ENCODE measurements around the gene MLLT3.

Gene MLLT3

GRCh38 chr9:20474496-20474895, 147.8 kb downstream of the MLLT3 start:
- no peak for DNase-seq (ENCODE audit: low read depth)

- DNase-seq (ENCODE audit: low read depth), result no peak
Observed at GRCh38 chr9:20473515-20474013, 148.7 kb downstream of the MLLT3 start.

- DNase-seq (ENCODE audit: low read depth), result no peak
Observed at GRCh38 chr9:20472342-20473045, 149.8 kb downstream of the MLLT3 start.

GRCh38 chr9:20466328-20467008, 155.8 kb downstream of the MLLT3 start:
- no peak for DNase-seq (ENCODE audit: low read depth)

- no peak for DNase-seq (ENCODE audit: low read depth)
Observed at GRCh38 chr9:20464242-20464641, 158.1 kb downstream of the MLLT3 start.

- DNase-seq (ENCODE audit: low read depth), result no peak
Observed at GRCh38 chr9:20463823-20464222, 158.5 kb downstream of the MLLT3 start.

DNA sequence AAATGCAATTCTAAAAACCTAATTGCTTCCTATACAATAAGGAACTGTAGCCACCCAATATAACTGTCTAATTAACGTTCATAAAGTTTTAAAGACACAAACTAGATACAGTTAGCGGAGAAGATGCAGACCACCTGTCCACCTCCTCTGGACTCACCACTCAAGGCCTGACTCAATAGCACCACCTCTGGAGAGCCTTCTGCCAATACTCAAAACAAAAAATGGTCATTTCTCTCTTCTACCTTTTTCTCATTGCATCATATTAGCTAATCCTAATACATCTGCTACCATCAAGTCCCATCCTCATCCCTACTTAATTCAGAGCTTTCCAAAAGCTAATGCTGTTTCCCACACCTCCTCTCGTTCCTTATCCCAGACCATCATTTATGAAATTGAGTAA, 159.9 kb downstream of the MLLT3 start:
- DNase-seq (ENCODE audit: low read depth), result no peak

DNA sequence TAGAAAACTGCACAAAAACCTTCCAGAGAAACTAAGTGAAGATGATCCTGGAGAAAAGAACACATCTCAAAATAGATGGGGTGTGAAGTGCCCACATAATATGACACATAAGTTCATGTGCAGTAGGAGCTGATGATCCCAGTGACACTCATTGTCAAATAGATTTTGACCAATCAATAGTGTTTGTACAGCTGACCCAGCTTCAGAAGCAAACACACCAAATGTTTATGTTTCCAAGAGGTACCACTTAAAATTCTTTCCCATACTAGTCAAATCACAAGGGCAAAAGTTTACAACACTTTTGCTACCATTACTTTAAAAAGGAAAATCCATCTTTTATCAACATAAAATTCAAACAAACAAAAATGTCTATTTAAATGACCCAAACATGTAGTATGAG, 175.0 kb downstream of the MLLT3 start:
- no peak for DNase-seq (ENCODE audit: low read depth)

DNA sequence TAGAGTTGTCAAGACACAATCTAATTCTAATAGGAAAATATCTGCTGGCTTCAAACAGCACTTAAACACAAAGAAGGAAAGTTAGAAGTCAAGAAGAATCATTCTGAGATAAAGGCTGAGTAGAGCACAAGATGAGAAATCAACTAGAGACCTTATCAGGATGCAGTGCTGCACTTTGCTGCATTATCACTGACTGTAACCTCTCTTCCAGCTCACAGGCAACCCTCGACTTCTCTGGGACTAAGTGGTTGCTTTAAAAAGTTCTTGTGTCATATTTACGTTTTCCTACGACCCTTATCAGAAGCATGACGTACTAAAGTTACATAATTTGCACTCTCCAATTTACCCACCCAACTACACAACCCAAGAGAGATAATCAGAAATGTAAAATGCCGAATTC, 176.1 kb downstream of the MLLT3 start:
- no peak for DNase-seq (ENCODE audit: low read depth)

DNA sequence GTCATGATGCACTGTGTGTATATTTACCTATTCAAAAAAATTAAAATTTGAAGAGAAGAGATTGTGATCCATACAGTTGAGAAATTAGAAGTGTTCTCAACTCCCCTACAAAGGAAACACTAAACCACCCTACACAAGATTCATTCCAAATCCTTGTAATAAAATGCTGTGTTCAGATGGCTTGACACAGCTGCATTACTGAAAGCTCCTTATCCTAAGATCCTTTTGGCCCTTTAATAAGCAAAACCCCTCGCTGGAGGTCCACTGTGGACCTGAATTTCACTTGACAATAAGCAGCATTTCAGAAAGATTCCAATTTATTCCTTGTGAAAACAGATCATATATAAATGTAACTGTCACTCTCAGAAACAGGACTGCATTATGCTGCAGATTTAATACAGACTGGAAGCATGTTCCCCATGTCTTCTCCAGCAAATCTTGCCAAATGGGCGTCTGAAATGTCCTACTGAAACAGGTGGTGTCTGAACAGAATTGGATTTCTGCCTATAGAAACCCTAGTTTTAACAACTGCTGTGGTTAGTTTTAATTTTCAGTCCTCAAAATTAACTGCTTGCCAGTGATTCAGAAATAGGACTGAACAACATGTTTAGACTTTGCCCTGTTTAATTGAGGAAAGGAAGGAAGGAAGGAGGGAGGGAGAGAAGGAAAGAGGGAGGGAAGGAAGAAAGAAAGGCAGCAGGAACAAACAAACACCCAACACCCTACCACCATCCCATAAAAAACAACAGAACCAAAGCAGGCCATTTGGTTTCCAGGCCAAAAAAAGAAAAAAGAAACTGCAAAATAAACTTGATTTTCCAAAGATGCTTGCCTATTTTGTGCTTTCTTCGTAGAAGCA, 179.6 kb downstream of the MLLT3 start:
- no peak for DNase-seq (ENCODE audit: low read depth)

DNA sequence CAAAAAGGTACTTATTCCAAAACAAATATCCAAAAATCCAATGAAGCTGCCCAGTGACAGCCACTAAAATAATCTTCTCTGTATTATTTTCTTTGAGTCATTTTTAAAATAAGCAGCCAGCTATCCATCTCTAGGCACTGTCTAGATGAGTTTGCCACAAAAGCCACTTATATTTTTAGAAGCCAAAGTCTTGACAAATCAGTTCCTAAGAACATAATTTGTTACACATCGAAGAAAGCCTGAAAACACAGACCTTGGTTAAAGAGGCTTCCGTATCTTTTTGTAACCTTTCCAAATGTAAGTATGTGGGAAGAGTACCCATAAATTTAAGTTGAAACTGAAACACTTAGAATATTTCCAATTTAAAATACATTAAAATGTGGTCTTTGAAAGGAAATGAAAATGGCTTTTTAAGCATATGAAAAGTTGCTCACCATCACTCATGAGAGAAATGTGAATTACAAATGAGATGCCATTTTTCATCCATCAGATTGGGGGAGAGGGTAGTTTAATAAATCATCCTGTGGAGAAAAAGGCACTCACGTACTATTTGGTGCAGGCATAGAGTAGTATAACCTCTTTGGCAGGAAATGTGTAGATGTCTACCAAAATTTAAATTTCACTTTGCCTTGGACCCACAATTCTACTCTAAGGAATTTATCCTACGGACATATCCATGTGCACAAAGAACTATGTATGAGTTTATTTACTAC, 180.4 kb downstream of the MLLT3 start:
- DNase-seq (ENCODE audit: low read depth), result no peak

- no peak for DNase-seq (ENCODE audit: low read depth)
Observed at GRCh38 chr9:20441166-20441565, 181.1 kb downstream of the MLLT3 start.

GRCh38 chr9:20437476-20437875, 184.8 kb downstream of the MLLT3 start:
- DNase-seq (ENCODE audit: low read depth), result no peak

DNA sequence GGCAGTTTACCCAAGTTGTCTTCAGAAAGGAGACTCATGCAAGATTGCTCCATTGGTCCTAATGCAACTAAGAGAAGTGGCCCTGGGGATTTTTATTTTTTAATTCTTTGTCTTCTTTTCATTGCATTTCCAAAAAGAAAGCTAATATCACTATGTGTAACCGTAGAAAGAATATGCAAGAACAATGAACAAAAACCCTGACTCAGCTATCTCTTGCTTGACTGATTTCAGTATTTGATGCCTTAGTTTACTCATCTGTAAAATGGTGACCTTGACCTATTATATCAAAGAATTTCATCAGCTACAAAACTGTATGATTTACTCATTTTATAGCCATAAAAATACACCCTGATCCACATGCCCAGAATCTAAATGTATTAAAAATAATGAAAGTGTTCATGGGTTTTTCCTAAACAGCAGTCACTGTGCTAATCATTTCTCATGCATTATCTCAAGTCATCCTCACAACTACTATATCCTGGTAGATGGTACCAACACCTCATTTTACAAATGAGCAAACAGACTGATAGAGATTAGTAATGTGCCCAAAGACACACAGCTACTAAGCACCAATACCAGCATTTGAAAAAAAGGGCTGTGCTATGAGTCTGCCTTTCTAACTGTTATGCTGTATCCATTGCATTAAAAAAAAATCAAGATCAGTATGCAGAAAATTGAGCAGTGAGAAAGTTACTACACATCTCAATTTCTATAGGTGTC, 185.7 kb downstream of the MLLT3 start:
- DNase-seq (ENCODE audit: low read depth), result no peak

- no peak for DNase-seq (ENCODE audit: low read depth)
Observed at GRCh38 chr9:20428976-20429375, 193.3 kb downstream of the MLLT3 start.

DNA sequence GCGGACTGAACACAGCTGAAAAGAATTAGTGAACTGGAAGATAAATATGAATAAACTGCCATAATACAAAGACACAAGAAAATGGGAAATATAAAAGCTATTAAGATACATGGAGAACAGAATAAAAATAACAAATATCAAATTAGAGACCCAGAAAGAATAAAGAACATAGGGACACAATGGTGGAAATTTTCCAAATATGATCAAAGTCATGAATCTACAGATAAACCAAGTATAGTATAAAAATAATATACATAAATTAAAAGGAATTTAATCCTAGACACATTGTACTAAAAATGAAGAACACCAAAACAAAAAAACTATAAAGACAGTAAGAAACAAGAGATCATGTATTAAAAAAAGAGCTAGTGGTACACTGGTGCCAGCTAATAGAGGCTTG, 194.9 kb downstream of the MLLT3 start:
- no peak for DNase-seq (ENCODE audit: low read depth)

- no peak for DNase-seq (ENCODE audit: low read depth)
Observed at GRCh38 chr9:20426019-20426418, 196.3 kb downstream of the MLLT3 start.

DNA sequence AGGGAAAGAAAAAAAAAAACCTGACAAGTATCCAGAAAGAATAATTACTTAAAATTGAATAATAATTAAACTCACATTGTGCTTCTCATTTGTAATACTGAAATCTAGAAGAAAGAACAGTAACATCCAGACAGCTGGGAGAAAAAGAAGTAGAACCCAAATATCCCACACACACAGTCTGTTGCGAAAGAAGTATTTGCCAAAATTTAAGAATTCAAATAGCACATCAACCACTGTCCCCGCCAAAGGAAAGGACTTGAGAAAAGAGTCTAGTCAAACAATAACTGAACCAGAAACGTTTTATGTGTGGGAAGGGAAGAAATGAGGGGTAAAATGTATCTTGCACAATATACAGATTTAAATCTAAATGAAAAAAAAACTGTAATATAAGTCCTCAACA, 202.8 kb downstream of the MLLT3 start:
- DNase-seq (ENCODE audit: low read depth), result no peak

DNA sequence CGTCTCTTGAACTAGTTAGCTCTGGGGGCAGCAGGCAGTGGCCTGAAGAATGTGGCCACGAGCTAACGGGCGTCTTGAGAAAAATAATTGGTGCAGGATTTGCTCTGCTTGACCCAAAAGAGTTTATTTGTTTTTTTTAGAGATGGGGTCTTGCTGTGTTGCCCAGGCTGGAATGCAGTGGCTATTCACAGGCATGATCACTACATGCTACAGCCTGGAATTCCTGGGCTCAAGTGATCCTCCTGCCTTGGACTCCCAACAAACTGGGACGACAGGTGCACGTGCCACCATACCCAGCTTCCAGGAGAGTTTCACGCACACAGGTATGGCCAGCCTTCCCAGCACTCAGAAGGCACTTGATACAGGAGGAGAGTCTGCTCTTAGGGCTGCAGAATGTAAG, 203.8 kb downstream of the MLLT3 start:
- no peak for DNase-seq (ENCODE audit: low read depth)

DNA sequence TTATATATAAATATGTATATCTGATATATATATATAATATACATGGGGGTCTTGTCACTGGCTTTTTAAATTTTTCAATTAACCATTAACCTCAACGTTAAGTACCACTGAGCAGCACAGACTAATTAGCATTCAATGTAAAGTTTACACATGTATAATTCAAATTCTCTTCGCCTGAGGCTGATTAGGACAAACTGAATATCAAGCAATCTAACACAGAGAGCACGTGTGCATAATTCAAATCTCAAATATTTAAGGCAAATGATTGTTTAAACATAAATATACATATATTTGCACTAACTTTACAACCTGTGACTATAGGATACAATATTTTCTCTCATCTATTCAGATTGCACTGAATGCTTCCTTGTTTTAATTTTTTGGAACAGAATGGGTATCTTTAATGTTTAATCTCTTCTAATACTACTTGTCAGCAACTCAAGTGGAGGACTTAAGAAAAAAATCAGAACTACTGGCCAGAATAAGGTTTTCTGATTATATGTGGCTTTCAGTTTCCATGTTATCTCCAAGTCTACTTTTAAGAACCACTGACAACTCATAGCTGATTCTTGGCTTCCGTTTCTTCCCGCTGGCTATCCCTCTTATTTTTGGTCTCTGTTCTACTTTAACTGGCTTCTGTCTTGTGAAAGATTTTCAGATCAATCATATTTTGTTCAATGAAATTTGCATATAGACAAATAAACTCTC, 204.8 kb downstream of the MLLT3 start:
- DNase-seq (ENCODE audit: low read depth), result no peak

DNA sequence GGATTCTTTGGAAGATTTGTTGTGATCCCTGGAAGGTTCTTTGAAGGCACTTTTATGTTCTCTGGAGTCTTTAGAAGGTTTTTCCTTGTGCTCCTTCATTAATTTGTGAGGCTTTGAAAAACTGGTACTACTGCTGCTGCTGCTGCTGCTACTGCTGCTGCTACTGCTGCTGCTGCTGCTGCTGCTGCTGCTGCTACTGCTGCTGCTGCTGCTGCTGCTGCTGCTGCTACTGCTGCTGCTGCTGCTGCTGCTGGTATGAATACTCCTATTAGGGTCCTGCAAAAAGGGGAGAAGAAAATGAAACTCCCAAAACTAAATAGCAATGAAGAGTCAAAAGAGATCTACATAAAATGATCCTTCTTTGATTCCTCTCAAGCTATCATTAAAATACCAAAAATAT, 208.1 kb downstream of the MLLT3 start:
- DNase-seq (ENCODE audit: low read depth), result no peak
